K562 (cell line): ENCODE measurements around the gene KLK8. TPM values are rescaled to one million over a fixed set of nuclear protein-coding genes. Genes with fewer than 3 reads are reported as not detected.

Source experiments
- ATAC-seq: fragments of 200-7000 bp; cut with Tn5 transposase; 3 replicates; pipeline ENCODE4 v1.9.1; 2020; ENCODE audit warnings: moderate library complexity
- BruUV-seq: library from RNA; stranded (reverse); fragments of 400-500 nt; replicated peaks from 2 replicates; lab custom pipeline; 2021; lab: Mats Ljungman, UMichigan
- CTCF ChIA-PET: fragments of 300-600 bp; formaldehyde crosslinking; extraction: SDS; loops from one replicate; lab custom pipeline; 2021; ENCODE audit warnings: low intra/inter-chr PET ratio; lab: Yijun Ruan, JAX
- POLR2A ChIA-PET: fragments of 300-600, 350-650 bp; sonication (Branson Sonifier 250); formaldehyde crosslinking; extraction: SDS; loops from one replicate; lab custom pipeline; 2021; ENCODE audit warnings: antibody characterized with exemption, inconsistent platforms; lab: Yijun Ruan, JAX
- DNase-seq, 4 experiments: peaks; one replicate each; pipeline versions ENCODE4 v3.0.0 to v3.0.0-alpha.2; 2011 to 2018; ENCODE audit warnings: low spot score in 3 of 4, mixed read lengths in 3 of 4; ENCODE audit errors: extremely low read depth in 1 of 4
- FAIRE-seq: peaks from 2 replicates; lab custom pipeline; 2011; peaks lifted over from hg19 to GRCh38; lab: Jason Lieb, UNC
- H2AFZ ChIP-seq: 2 replicates; pipeline ENCODE4 v1.6.0; 2011; ENCODE audit warnings: low read depth, low read length, control low read depth, inconsistent platforms
- H3K27ac ChIP-seq: fragments of 200-600 bp; 3 replicates; pipeline ENCODE4 v1.8.0; 2011; ENCODE audit warnings: low read depth, mild to moderate bottlenecking, control low read depth, inconsistent platforms, low read length, moderate library complexity, mixed read lengths; ENCODE audit errors: extremely low read depth
- H3K27me3 ChIP-seq, 2 experiments: fragments of 300-600 bp in 1 of 2; 2 replicates in 1 of 2; 3 replicates in 1 of 2; pipeline versions ENCODE4 v1.6.0 to v1.8.0; 2011; ENCODE audit warnings: inconsistent platforms in 2 of 2, low read length in 2 of 2, mild to moderate bottlenecking in 1 of 2, mixed read lengths in 1 of 2, moderate library complexity in 1 of 2; ENCODE audit not compliant: control insufficient read depth in 2 of 2, insufficient read depth in 2 of 2
- H3K36me3 ChIP-seq: fragments of 300-600 bp; 3 replicates; pipeline ENCODE4 v1.8.0; 2011; ENCODE audit warnings: mild to moderate bottlenecking, low read length, inconsistent platforms; ENCODE audit not compliant: control insufficient read depth, insufficient read depth
- H3K4me1 ChIP-seq, 2 experiments: fragments of 200-600 bp in 1 of 2; replicated peaks in 1 of 2; 2 replicates in 1 of 2; 3 replicates in 1 of 2; pipeline versions ENCODE4 v1.5.1 to v1.8.0; 2011; ENCODE audit warnings: inconsistent platforms in 2 of 2, low read length in 2 of 2, mild to moderate bottlenecking in 1 of 2, mixed read lengths in 1 of 2, moderate library complexity in 1 of 2; ENCODE audit not compliant: control insufficient read depth in 2 of 2, insufficient read depth in 2 of 2
- H3K4me2 ChIP-seq: 2 replicates; pipeline ENCODE4 v1.6.1; 2011; ENCODE audit warnings: low read length, control low read depth, inconsistent platforms, mixed read lengths; ENCODE audit not compliant: insufficient read depth
- H3K4me3 ChIP-seq: fragments of 200-600 bp; sonication (generic), shearing (Covaris generic); 2 replicates; pipeline ENCODE4 v1.5.1; 2016; ENCODE audit warnings: control low read depth, inconsistent platforms
- H3K79me2 ChIP-seq: fragments of 200-600 bp; 3 replicates; pipeline ENCODE4 v1.8.0; 2011; ENCODE audit warnings: low read length, inconsistent platforms; ENCODE audit not compliant: control insufficient read depth, insufficient read depth
- H3K9ac ChIP-seq, 2 experiments: 2 replicates each; pipeline versions ENCODE4 v1.6.0 to v1.6.1; 2011; ENCODE audit warnings: low read depth in 2 of 2, low read length in 2 of 2, control low read depth in 1 of 2, inconsistent platforms in 1 of 2, mild to moderate bottlenecking in 1 of 2, mixed read lengths in 1 of 2; ENCODE audit not compliant: insufficient read depth in 1 of 2
- H3K9me1 ChIP-seq: one replicate; pipeline ENCODE4 v1.6.0; 2011; ENCODE audit warnings: inconsistent platforms, mild to moderate bottlenecking, low read length, moderate library complexity; ENCODE audit not compliant: control insufficient read depth, insufficient read depth
- H3K9me3 ChIP-seq: replicated peaks from 2 replicates; pipeline ENCODE4 v1.5.1; 2011; ENCODE audit warnings: low read depth, low read length, inconsistent platforms; ENCODE audit not compliant: control insufficient read depth, insufficient read depth
- H4K20me1 ChIP-seq: replicated peaks from 2 replicates; pipeline ENCODE4 v1.6.1; 2011; ENCODE audit warnings: low read length, inconsistent platforms, mixed read lengths; ENCODE audit not compliant: control insufficient read depth, insufficient read depth
- PHB ChIP-seq: fragments of 250-450 bp; sonication (Bioruptor Pico); IDR thresholded peaks from 2 replicates; pipeline ENCODE4 v1.5.0; 2021
- ZFPM2 ChIP-seq: fragments of 250-450 bp; sonication (Bioruptor Pico); IDR thresholded peaks from 2 replicates; pipeline ENCODE4 v1.5.1; 2022; ENCODE audit warnings: mild to moderate bottlenecking
- ZNF121 ChIP-seq: sonication (generic); formaldehyde crosslinking; conservative IDR thresholded peaks from 2 replicates; pipeline ENCODE4 v1.8.0; 2022; ENCODE audit warnings: missing genetic modification reagents
- ZNF174 ChIP-seq: fragments of 250-450 bp; sonication (Bioruptor Pico); IDR thresholded peaks from 2 replicates; pipeline ENCODE4 v1.4.0; 2020; ENCODE audit warnings: mild to moderate bottlenecking
- WGBS: fragments of 100-300 bp; shearing (Covaris generic); methylation state at CpG from one replicate; pipeline ENCODE4 v1.1.6; 2016; ENCODE audit warnings: low coverage, mixed read lengths; ENCODE audit not compliant: insufficient coverage; ENCODE audit errors: missing lambda C conversion rate; 5-methylcytosine and 5-hydroxymethylcytosine counted together
- in situ Hi-C: fragments of 300-500 bp; cut with MboI; formaldehyde crosslinking; loops from 4 replicates; pipeline ENCODE4 v1.15.0; 2018; ENCODE audit warnings: inconsistent platforms, mixed read lengths
- intact Hi-C: fragments of 100-400 bp; cut with micrococcal nuclease; formaldehyde crosslinking; loops from 2 replicates; pipeline ENCODE4 v1.14.2; 2022
- polyA plus RNA-seq, 8 experiments: library from polyadenylated mRNA; depleted of rRNA in 4 of 8; stranded (reverse) in 5 of 8; unstranded in 3 of 8; fragments of >200 nt; fragmentation: Nextera tagmentation in 2 of 8; fragmentation: Illumina TruSeq in 1 of 8; extraction: Ambion mirVana in 2 of 8; extraction: Trizol in 1 of 8; gene quantifications; 2 replicates each; pipeline versions ENCODE4 v1.2.1 to v1.2.3, GENCODE V29; 2011 to 2014; ENCODE audit warnings: inconsistent platforms in 1 of 8, missing spikeins in 1 of 8
- total RNA-seq, 7 experiments: library from RNA; depleted of rRNA in 6 of 7; stranded (reverse); fragments of >200 nt in 6 of 7; fragmentation: Illumina TruSeq in 2 of 7; extraction: Trizol in 2 of 7; gene quantifications; 2 replicates each; pipeline versions ENCODE4 v1.2.1 to v1.2.3, GENCODE V29; 2011 to 2021; ENCODE audit warnings: low replicate concordance in 1 of 7
- TF ChIP-seq, protein P1 (sequence below), 2 experiments: fragments of 450-650 bp; conservative IDR thresholded peaks; 2 replicates each; pipeline ENCODE4 v1.6.1; 2017; ENCODE audit warnings: mild to moderate bottlenecking in 2 of 2, moderate library complexity in 2 of 2
- TF ChIP-seq, protein P2 (sequence below): sonication (generic); formaldehyde crosslinking; IDR thresholded peaks from 2 replicates; pipeline ENCODE4 v1.8.0; 2023; ENCODE audit warnings: missing genetic modification reagents, mild to moderate bottlenecking, borderline replicate concordance

KLK8 gene
- total and polyA plus RNA-seq, 9 of the 15 experiments (the other 6 are each of a cell fraction or from before 2014, with no cell fraction given): 0.37 to 1.7 (median 0.76) TPM

GRCh38 chr19:51024924-51025323 lies 23.5 kb upstream of the KLK8 start:
- 4% methylated on average over 5 of the region's 5 CpGs for WGBS
- Histone ChIP-seq H3K4me2 (no peak overlapping the region), H3K27ac (no peak overlapping the region), H3K27me3 (peaks cover 25 to 68% of the 10 kb centered on the region in 2 experiments), H3K9ac (no peak overlapping the region), H3K4me3 (no peak overlapping the region), H2AFZ (no peak overlapping the region), H3K9me3 (no peaks in the 10 kb centered on the region), H3K9me1 (no peaks in the 10 kb centered on the region)
- DNase-seq (no peak), FAIRE-seq (no peak), ATAC-seq (no peak)
- no TSS peak for BruUV-seq
- intact Hi-C loops: no loop called here
- POLR2A ChIA-PET: interaction anchor here (0.6 kb wide), 1 partner anchor 96 kb away, joined by 3 read pairs; no protein-coding TSS in a partner anchor
- TF ChIP-seq ZNF121 (CRISPR knock-in tag) (no peak), ZFPM2 (no peak), ZNF174 (CRISPR knock-in tag) (no peak), PHB (CRISPR knock-in tag) (no peak)
- TF ChIP-seq, protein P1, sequence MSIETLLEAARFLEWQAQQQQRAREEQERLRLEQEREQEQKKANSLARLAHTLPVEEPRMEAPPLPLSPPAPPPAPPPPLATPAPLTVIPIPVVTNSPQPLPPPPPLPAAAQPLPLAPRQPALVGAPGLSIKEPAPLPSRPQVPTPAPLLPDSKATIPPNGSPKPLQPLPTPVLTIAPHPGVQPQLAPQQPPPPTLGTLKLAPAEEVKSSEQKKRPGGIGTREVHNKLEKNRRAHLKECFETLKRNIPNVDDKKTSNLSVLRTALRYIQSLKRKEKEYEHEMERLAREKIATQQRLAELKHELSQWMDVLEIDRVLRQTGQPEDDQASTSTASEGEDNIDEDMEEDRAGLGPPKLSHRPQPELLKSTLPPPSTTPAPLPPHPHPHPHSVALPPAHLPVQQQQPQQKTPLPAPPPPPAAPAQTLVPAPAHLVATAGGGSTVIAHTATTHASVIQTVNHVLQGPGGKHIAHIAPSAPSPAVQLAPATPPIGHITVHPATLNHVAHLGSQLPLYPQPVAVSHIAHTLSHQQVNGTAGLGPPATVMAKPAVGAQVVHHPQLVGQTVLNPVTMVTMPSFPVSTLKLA (conservative IDR thresholded peaks at IDR 0.05): no peak
- TF ChIP-seq, protein P2, sequence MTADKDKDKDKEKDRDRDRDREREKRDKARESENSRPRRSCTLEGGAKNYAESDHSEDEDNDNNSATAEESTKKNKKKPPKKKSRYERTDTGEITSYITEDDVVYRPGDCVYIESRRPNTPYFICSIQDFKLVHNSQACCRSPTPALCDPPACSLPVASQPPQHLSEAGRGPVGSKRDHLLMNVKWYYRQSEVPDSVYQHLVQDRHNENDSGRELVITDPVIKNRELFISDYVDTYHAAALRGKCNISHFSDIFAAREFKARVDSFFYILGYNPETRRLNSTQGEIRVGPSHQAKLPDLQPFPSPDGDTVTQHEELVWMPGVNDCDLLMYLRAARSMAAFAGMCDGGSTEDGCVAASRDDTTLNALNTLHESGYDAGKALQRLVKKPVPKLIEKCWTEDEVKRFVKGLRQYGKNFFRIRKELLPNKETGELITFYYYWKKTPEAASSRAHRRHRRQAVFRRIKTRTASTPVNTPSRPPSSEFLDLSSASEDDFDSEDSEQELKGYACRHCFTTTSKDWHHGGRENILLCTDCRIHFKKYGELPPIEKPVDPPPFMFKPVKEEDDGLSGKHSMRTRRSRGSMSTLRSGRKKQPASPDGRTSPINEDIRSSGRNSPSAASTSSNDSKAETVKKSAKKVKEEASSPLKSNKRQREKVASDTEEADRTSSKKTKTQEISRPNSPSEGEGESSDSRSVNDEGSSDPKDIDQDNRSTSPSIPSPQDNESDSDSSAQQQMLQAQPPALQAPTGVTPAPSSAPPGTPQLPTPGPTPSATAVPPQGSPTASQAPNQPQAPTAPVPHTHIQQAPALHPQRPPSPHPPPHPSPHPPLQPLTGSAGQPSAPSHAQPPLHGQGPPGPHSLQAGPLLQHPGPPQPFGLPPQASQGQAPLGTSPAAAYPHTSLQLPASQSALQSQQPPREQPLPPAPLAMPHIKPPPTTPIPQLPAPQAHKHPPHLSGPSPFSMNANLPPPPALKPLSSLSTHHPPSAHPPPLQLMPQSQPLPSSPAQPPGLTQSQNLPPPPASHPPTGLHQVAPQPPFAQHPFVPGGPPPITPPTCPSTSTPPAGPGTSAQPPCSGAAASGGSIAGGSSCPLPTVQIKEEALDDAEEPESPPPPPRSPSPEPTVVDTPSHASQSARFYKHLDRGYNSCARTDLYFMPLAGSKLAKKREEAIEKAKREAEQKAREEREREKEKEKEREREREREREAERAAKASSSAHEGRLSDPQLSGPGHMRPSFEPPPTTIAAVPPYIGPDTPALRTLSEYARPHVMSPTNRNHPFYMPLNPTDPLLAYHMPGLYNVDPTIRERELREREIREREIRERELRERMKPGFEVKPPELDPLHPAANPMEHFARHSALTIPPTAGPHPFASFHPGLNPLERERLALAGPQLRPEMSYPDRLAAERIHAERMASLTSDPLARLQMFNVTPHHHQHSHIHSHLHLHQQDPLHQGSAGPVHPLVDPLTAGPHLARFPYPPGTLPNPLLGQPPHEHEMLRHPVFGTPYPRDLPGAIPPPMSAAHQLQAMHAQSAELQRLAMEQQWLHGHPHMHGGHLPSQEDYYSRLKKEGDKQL (CRISPR knock-in tag): no peak
- TF ChIP-seq, all 486 proteins: peak for 0
- CTCF ChIA-PET: no interaction called here
- Histone ChIP-seq H3K36me3 (no peaks in the 10 kb centered on the region), H3K4me1 (peaks cover 4 to 9% of the 10 kb centered on the region in 2 experiments; a peak in 4 of 5 replicates), H3K79me2 (no peaks in the 10 kb centered on the region), H4K20me1 (0 out of 2 replicates have a peak, but pooled peaks cover 8% of the 10 kb centered on the region)
- in situ Hi-C loops: loop anchor here (5.0 kb wide), 1 partner anchor 67 kb away; no protein-coding TSS in a partner anchor
